GM19467 (cell line): Measurements from ENCODE around the gene PDE4B.

Source experiments
- ATAC-seq: cut with Tn5 transposase; IDR thresholded peaks from one replicate; pipeline ENCODE4 v1.9.1; 2021; ENCODE audit warnings: mild to moderate bottlenecking, moderate library complexity; ENCODE audit not compliant: unreplicated experiment

Gene PDE4B

GRCh38 chr1:66274634-66275033 lies 481.9 kb downstream of the PDE4B start:
- ATAC-seq = no peak

- ATAC-seq = no peak
Observed at GRCh38 chr1:66275083-66275482, 482.4 kb downstream of the PDE4B start.

GRCh38 chr1:66275601-66276023 lies 482.9 kb downstream of the PDE4B start:
- ATAC-seq = no peak

- peak; percentile 69 for ATAC-seq
Observed at GRCh38 chr1:66276218-66276617, 483.5 kb downstream of the PDE4B start.

- no peak for ATAC-seq
Observed at GRCh38 chr1:66278260-66279021, 485.7 kb downstream of the PDE4B start.

GRCh38 chr1:66281808-66282207 lies 489.1 kb downstream of the PDE4B start:
- ATAC-seq = no peak

- ATAC-seq = peak; percentile 70
Observed at GRCh38 chr1:66282343-66282852, 489.7 kb downstream of the PDE4B start.

- no peak for ATAC-seq
Observed at GRCh38 chr1:66282891-66283621, 490.4 kb downstream of the PDE4B start.

- peak; percentile 49 for ATAC-seq
Observed at GRCh38 chr1:66283622-66284041, 490.9 kb downstream of the PDE4B start.

GRCh38 chr1:66284746-66285145 lies 492.1 kb downstream of the PDE4B start:
- no peak for ATAC-seq

- ATAC-seq = no peak
Observed at GRCh38 chr1:66285618-66286270, 493.0 kb downstream of the PDE4B start.

GRCh38 chr1:66286307-66286706 lies 493.6 kb downstream of the PDE4B start:
- no peak for ATAC-seq

GRCh38 chr1:66288048-66288447 lies 495.4 kb downstream of the PDE4B start:
- ATAC-seq = no peak

GRCh38 chr1:66290761-66291530 lies 498.3 kb downstream of the PDE4B start:
- no peak for ATAC-seq

- ATAC-seq = no peak
Observed at GRCh38 chr1:66291531-66291864, 498.8 kb downstream of the PDE4B start.

- no peak for ATAC-seq
Observed at GRCh38 chr1:66292305-66292704, 499.6 kb downstream of the PDE4B start.

GRCh38 chr1:66292944-66293343 lies 500.2 kb downstream of the PDE4B start:
- no peak for ATAC-seq

- ATAC-seq = no peak
Observed at GRCh38 chr1:66294707-66295370, 502.1 kb downstream of the PDE4B start.

- ATAC-seq = no peak
Observed at GRCh38 chr1:66295803-66296202, 503.1 kb downstream of the PDE4B start.

GRCh38 chr1:66296370-66296769 lies 503.7 kb downstream of the PDE4B start:
- no peak for ATAC-seq
